Stimulated activated CD4-positive, alpha-beta T cell treated with anti-CD3 and anti-CD28 coated beads, TNF-alpha, amount 100 ng/mL, for 24 hours (primary cell): ENCODE data around the gene BIRC5.
A peak's percentile ranks its signal among the peaks of the same experiment; 100 is the strongest.

ENCODE experiments used
- DNase-seq, 3 experiments: peaks; one replicate each; pipeline ENCODE4 v3.0.0-alpha.2; 2020; ENCODE audit warnings: low read depth in 3 of 3

The BIRC5 gene

DNA sequence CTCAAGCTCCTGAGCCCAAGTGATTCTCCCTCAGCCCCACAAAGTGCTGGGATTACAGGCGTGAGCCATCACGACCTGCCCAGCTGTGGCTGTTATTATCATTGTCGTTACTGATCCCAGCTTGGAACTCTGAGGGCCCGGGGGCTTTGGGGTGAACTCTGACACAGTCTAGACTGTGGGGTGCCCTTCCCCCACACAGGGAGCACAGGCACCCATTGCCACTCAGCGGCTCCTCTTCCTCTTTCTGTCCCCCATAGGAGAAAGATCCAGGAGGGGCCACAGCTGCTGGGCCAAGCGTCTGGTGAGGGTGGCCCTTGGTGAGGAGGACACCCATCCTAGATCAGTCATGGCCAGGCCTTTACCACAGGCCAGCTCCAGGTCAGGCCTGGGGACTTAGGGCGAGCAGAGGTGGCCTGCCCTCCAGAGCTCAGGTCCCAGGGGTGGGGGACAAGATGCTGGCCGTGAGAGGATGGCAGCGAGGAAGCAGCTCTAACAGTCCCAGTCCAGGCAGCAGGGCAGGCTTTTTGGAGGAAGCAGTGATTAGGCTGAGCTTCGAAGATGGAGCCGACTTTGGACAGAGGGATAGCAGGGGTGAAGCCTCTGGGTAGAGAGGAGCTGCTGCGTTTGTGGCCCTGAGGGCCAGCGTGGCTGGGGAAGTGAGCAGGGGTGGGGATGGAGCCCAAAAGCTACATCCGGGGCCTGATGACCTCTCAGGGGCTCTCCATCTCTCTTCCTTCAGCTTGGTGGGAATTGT, 42.1 kb downstream of the BIRC5 start:
- DNase-seq = no peak

GRCh38 chr17:78256707-78257591, 42.9 kb downstream of the BIRC5 start:
- no peak for DNase-seq

DNA sequence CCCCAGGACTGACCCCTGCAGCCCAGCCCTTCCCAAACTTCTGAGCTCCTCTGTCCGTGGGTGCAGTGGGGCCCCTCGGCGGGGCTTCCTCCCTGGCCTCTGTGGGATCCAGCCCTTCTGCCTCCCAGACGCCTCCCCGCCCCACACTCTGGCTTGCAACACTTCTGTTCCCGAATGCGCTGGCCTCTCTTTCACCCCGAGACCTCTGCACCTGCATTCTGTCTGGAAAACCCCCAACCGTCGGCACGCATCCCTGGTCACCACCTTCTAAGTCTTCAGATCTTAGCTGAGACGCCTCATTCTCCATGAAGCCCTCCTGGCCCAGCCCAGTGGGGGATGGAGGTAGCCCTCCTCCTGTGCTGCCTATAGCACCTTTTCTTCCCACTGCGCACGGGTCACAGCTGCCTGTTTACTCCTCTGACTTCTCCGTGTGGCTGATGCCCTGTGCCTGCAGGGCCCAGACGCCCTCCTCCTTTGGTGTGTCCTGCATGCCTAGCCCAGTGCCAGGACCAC, 43.8 kb downstream of the BIRC5 start:
- DNase-seq = no peak

DNA sequence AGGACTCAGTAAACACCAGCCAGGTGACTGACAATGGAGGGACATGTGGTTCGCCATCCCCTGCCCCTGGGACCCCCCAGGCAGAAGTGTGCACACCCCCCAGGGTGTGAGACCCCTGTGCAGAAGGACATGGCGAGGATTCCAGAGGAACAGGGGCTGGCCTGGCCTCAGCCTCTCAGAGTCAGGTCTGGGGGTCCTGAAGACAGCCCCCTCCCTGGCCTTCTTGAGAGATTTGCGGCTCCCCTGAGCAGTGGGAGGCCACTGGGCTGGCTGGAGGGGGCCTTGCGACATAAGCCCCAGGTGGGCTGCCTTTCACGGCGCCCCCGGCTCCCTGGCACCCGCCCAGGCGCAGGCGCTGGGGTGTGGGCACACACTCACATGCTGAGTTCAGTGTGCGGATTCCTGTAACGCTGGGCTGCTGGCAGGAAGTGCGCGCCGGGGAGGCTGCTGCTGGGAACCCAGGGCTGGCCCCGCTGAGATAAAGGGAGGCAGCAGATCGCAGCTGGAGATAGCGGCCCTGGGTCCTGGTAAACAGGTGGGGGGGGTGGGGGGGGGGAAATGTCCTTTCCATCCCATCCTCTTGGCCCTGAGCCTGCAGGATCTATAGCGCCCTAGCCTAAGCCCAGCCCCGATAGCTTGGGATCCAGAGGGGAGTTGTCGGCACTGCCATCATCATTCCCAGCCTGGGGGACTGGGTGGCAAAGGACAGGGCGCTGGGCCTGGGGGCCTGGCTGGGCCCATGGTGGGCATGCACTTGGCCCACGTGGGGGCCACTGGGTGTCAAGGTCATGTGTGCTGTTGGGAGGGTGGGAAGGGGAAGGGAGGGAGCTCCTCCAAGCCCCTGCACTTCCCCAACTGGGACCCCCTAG, 44.5 kb downstream of the BIRC5 start:
- DNase-seq = peak; percentile 45 to 76 (median 50)

- DNase-seq = no peak
Observed at GRCh38 chr17:78259192-78259554, 45.1 kb downstream of the BIRC5 start.

- DNase-seq = no peak
Observed at GRCh38 chr17:78263063-78263735, 49.1 kb downstream of the BIRC5 start.

GRCh38 chr17:78263736-78264340, 49.8 kb downstream of the BIRC5 start:
- no peak for DNase-seq

DNA sequence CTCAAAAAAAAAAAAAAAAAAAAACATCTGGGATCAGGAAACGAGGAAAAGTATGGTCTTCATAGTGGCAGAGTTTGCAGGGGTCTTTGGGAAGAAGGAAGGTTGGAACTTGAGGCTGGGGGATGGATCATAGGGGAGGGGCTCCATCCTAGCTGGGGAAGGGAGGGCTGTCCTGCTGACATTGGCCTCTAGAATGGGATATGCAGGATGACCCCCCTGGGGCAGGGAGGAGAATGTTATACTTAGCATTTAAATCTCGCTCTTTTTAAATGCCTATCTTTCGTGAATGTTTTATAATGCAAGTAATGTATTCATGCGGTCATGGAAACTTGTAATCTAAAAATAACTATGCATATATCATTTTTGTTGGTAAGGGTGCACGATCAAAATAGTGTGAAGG, 50.5 kb downstream of the BIRC5 start:
- DNase-seq = no peak

DNA sequence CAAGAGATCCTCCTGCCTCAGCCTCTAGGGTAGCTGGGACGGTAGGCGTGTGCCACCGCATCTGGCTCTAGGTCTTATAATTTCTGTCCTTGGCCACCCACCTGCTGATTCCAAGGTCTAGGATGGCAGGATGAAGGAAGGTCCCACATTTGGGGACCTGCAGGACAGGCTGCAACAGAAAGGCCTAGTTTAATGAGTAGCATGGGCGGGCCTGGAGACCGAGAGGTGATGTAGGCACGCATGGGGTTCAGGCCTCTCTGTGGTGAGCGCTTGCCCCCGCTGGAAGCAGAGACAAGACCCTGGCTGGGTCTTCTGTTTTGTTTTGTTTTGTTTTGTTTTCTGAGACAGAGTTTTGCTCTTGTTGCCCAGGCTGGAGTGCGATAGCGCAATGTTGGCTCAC, 51.1 kb downstream of the BIRC5 start:
- no peak for DNase-seq

GRCh38 chr17:78266231-78266631, 52.2 kb downstream of the BIRC5 start:
- DNase-seq = no peak

GRCh38 chr17:78266771-78267170, 52.7 kb downstream of the BIRC5 start:
- DNase-seq = no peak

DNA sequence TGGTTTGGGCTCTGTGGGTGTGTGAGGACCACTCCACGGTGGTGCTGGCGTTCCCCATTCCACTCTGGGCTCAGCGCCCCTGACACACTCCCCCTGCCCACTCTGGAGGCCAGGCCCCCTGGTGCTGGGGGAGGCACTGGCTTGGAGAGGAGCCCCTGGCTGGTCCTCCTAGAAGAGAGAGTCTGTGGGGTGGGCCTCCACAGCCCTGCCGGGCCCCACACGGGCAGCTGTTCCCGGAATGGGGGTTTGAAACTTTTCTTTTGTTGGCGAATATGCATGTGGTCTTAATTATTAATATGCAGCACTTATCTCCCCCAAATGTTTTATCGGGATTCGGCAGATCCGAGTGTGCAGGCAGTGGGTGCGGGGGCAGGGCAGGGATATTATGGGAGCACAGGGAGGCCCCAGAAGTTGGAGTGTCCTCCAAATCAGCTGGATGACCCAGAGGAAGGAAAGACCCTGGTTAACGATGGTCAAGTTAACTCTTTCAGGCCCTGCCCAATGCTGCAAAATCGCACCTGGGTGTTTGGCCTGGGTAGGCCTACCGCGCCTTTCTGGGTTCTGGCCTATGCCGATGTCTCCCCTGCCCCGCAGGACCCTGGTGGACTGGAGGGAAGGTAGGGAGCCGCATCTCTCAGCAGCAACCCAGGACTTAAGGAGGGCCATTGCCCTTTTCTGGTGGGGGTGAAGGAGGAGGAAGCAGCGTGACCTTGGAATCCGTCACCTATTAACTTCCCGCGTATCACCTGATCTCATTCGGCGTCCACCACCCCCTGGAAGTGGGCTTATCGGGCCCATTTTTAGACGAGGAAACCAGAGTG, 53.4 kb downstream of the BIRC5 start:
- no peak for DNase-seq

DNA sequence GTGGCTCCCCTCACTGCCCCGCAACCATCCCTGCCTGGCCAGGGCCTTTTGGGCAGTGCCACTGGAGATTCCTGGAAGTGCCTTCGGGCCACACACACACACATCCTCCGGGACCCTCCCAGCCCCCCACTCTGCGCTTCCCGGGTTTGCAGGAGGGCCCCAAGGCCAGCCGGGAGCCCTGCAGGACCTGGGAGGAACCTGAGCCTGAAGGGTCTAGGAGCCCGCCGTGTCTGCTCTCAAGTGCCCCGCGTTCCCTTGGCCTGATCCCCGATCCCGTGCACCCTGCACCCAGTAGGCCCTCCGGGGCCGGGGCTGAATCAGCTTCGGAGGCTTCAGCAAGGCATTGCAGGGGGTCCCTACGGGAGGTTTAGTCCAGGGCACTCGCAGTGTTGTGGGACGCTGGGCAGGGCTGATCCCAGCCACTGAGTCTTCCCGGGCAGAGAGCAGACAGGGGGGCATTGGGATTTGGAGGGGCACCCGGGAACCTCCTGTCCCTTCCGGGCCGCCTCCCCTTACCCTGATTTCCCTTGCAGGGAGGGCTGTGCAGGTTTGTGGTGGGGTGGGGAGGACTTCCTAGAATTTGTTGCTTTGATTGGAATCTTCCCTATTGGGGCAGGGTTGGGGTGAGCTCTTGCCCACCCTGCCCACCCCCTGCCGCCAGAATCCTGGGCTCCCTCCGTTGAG, 54.3 kb downstream of the BIRC5 start:
- no peak for DNase-seq

GRCh38 chr17:78268951-78269905, 55.2 kb downstream of the BIRC5 start:
- no peak for DNase-seq

GRCh38 chr17:78269955-78270381, 55.9 kb downstream of the BIRC5 start:
- no peak for DNase-seq

- DNase-seq = no peak
Observed at GRCh38 chr17:78271419-78272170, 57.5 kb downstream of the BIRC5 start.

DNA sequence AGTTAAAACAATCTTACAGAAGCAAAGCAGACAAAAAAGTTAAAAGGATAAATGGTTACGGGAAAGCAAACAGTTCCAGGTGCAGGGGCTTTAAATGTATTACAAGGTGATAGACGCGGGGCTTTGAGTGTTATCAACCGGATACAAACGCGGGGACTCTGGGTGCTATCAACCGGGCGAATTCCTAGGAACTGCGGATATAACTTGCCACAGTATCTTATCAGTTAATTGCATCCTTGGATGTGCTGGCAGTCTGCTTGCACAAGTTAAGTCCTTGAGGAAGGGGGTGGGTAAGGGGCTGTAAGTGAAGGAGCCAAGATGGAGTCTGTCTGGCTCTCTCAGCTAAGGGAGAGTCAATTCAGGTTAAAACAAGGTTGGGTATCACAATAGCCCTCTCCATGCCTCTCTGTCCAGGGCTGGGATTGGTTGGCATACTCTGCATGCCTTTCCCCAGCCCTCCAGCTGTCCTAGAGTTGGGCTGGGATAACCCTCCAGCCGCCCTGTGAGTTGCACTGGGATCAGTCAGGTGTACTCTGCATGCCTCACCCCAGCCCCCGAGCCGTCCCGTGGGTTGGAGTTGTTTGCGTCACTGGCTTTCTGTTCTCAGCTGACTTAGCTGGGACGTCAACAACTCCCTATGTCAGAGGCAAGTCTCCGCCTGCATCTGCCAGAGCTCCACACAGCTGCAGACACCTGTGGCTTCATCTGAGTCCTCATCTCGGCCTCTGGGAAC, 58.3 kb downstream of the BIRC5 start:
- peak; percentile 48 to 56 (median 55) for DNase-seq
